ENCODE data around the gene ZNF106.

DNA sequence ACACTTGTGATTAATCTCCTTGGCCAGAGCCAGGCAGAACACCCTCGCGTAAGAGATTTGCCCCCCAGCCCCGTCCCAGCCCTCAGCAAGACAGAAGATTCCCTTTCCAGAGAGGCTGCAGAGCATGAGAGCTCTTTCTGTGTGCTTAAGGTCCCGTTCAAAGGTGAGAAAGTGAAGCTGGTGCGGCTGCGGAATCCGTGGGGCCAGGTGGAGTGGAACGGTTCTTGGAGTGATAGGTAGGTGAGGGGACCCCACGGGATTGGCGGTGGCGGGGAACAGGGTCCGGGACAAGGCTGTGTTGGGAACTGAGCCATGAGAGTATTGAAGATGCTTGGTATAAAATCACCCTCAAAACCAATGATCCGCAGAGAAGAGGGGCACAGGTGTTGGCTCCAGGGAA, 96.8 kb downstream of the ZNF106 start:
- TF ChIP-seq ZNF274 (IDR thresholded peaks at IDR 0.05; ENCODE audit: low read depth, low read length) (no peak), YY1 (IDR thresholded peaks at IDR 0.05; ENCODE audit: insufficient read depth, insufficient read length) (no peak)

Measured in NT2/D1 (cell line).